Neural cell (in vitro differentiated cells): ENCODE data around the gene UBL3. TPM values are rescaled to one million over a fixed set of nuclear protein-coding genes. Genes with fewer than 3 reads are reported as not detected.
A peak's percentile ranks its signal among the peaks of the same experiment; 100 is the strongest.

Experiments used
- H2AFZ ChIP-seq: fragments of 200-600, 300-800 bp; sonication (generic), shearing (Covaris generic); 2 replicates; pipeline ENCODE4 v1.6.0; 2014; ENCODE audit warnings: low read depth, mild to moderate bottlenecking, antibody characterized with exemption, low read length, moderate library complexity
- H3F3A ChIP-seq: fragments of 200-600 bp; shearing (Covaris generic); 2 replicates; pipeline ENCODE4 v1.6.1; 2016; ENCODE audit warnings: mild to moderate bottlenecking, moderate library complexity, mixed read lengths, antibody characterized with exemption, low read length; ENCODE audit not compliant: insufficient read depth, poor library complexity, severe bottlenecking
- H3K27ac ChIP-seq: fragments of 200-600, 300-800 bp; sonication (generic), shearing (Covaris generic); 2 replicates; pipeline ENCODE4 v1.5.1; 2014; ENCODE audit warnings: mild to moderate bottlenecking, low read length, moderate library complexity
- H3K27me3 ChIP-seq: fragments of 300-800, 200-600 bp; sonication (generic), shearing (Covaris generic); 2 replicates; pipeline ENCODE4 v1.6.0; 2014; ENCODE audit warnings: mild to moderate bottlenecking, low read depth, low read length, moderate library complexity; ENCODE audit not compliant: insufficient read depth
- H3K36me3 ChIP-seq: fragments of 300-800, 200-600 bp; sonication (generic), shearing (Covaris generic); 2 replicates; pipeline ENCODE4 v1.5.1; 2014; ENCODE audit warnings: mild to moderate bottlenecking, antibody characterized with exemption, low read length, moderate library complexity; ENCODE audit not compliant: insufficient read depth
- H3K4me2 ChIP-seq: fragments of 300-800, 200-600 bp; sonication (generic), shearing (Covaris generic); 2 replicates; pipeline ENCODE4 v1.6.0; 2014; ENCODE audit warnings: mild to moderate bottlenecking, low read length
- H3K4me3 ChIP-seq: fragments of 300-800, 200-600 bp; sonication (generic), shearing (Covaris generic); 2 replicates; pipeline ENCODE4 v1.5.1; 2014; ENCODE audit warnings: mild to moderate bottlenecking, low read length, moderate library complexity
- H3K79me2 ChIP-seq: fragments of 200-600 bp; shearing (Covaris generic); replicated peaks from 2 replicates; pipeline ENCODE4 v1.6.0; 2014; ENCODE audit warnings: mild to moderate bottlenecking, low read length, moderate library complexity; ENCODE audit not compliant: insufficient read depth
- H3K9ac ChIP-seq: fragments of 300-800, 200-600 bp; sonication (generic), shearing (Covaris generic); 2 replicates; pipeline ENCODE4 v1.6.1; 2016; ENCODE audit warnings: mild to moderate bottlenecking, low read length, mixed read lengths
- H3K9me2 ChIP-seq: fragments of 200-600 bp; shearing (Covaris generic); 2 replicates; pipeline ENCODE4 v1.6.1; 2016; ENCODE audit warnings: mild to moderate bottlenecking, low read length, mixed read lengths; ENCODE audit not compliant: insufficient read depth
- H3K9me3 ChIP-seq: fragments of 200-600, 300-800 bp; sonication (generic), shearing (Covaris generic); 2 replicates; pipeline ENCODE4 v1.6.1; 2016; ENCODE audit warnings: mild to moderate bottlenecking, mixed run types, low read length, moderate library complexity, mixed read lengths
- H4K20me1 ChIP-seq: fragments of 200-600 bp; shearing (Covaris generic); 2 replicates; pipeline ENCODE4 v1.6.1; 2016; ENCODE audit warnings: mild to moderate bottlenecking, mixed run types; ENCODE audit not compliant: insufficient read depth
- EP300 ChIP-seq: fragments of 450-650 bp; conservative IDR thresholded peaks from 2 replicates; pipeline ENCODE4 v1.6.1; 2014; ENCODE audit warnings: antibody characterized with exemption, mild to moderate bottlenecking, moderate library complexity; ENCODE audit not compliant: poor library complexity, severe bottlenecking
- EZH2 ChIP-seq: fragments of 200-600, 300-800 bp; shearing (Covaris generic), sonication (generic); IDR thresholded peaks from 2 replicates; pipeline ENCODE4 v1.6.1; 2014; ENCODE audit warnings: antibody characterized with exemption, low read length, borderline replicate concordance, mild to moderate bottlenecking; ENCODE audit not compliant: insufficient read depth, poor library complexity, severe bottlenecking
- MXI1 ChIP-seq: fragments of 450-650 bp; conservative IDR thresholded peaks from 2 replicates; pipeline ENCODE4 v1.6.1; 2014; ENCODE audit warnings: antibody characterized with exemption, mild to moderate bottlenecking; ENCODE audit not compliant: poor library complexity, severe bottlenecking
- POLR2AphosphoS5 ChIP-seq: IDR thresholded peaks from 2 replicates; pipeline ENCODE4 v1.6.1; 2012
- RAD21 ChIP-seq: fragments of 450-650 bp; conservative IDR thresholded peaks from 2 replicates; pipeline ENCODE4 v1.6.1; 2014; ENCODE audit warnings: antibody characterized with exemption, mild to moderate bottlenecking, moderate library complexity
- REST ChIP-seq: IDR thresholded peaks from 2 replicates; pipeline ENCODE4 v1.6.1; 2012; ENCODE audit warnings: borderline replicate concordance
- SMC3 ChIP-seq: fragments of 450-650 bp; conservative IDR thresholded peaks from 2 replicates; pipeline ENCODE4 v1.6.1; 2014; ENCODE audit warnings: antibody characterized with exemption, mild to moderate bottlenecking, moderate library complexity; ENCODE audit not compliant: poor library complexity
- TAF1 ChIP-seq: IDR thresholded peaks from 2 replicates; pipeline ENCODE4 v1.6.1; 2012; ENCODE audit warnings: low read depth
- polyA plus RNA-seq: library from polyadenylated mRNA; depleted of rRNA; stranded (reverse); fragments of >200 nt; gene quantifications from 2 replicates; pipeline ENCODE4 v1.2.3, GENCODE V29; 2014
- TF ChIP-seq, protein P1 (sequence below): fragments of 450-650 bp; IDR thresholded peaks from 2 replicates; pipeline ENCODE4 v1.5.1; 2014; ENCODE audit warnings: antibody characterized with exemption, mild to moderate bottlenecking, moderate library complexity; ENCODE audit not compliant: poor library complexity, severe bottlenecking

The UBL3 gene
- polyA plus RNA-seq, 1 donor from 2014 or later = 35.8 TPM

- Histone ChIP-seq H3K4me3 (peak overlapping the region; percentile 82), H3K9ac (peak overlapping the region; percentile 27), H3K27ac (peak overlapping the region; percentile 56), H4K20me1 (no peaks in the 10 kb centered on the region), H3K36me3 (no peaks in the 10 kb centered on the region), H3K9me3 (no peaks in the 10 kb centered on the region), H3K4me2 (peak overlapping the region; percentile 87), H3K27me3 (no peaks in the 10 kb centered on the region), H3K79me2 (peaks cover 73% of the 10 kb centered on the region), H2AFZ (no peak overlapping the region), H3K9me2 (no peaks in the 10 kb centered on the region), H3F3A (peaks cover 4% of the 10 kb centered on the region)
- TF ChIP-seq SMC3 = no peak
- no peak for TF ChIP-seq TAF1
- TF ChIP-seq POLR2AphosphoS5 = no peak
- TF ChIP-seq, protein P1, sequence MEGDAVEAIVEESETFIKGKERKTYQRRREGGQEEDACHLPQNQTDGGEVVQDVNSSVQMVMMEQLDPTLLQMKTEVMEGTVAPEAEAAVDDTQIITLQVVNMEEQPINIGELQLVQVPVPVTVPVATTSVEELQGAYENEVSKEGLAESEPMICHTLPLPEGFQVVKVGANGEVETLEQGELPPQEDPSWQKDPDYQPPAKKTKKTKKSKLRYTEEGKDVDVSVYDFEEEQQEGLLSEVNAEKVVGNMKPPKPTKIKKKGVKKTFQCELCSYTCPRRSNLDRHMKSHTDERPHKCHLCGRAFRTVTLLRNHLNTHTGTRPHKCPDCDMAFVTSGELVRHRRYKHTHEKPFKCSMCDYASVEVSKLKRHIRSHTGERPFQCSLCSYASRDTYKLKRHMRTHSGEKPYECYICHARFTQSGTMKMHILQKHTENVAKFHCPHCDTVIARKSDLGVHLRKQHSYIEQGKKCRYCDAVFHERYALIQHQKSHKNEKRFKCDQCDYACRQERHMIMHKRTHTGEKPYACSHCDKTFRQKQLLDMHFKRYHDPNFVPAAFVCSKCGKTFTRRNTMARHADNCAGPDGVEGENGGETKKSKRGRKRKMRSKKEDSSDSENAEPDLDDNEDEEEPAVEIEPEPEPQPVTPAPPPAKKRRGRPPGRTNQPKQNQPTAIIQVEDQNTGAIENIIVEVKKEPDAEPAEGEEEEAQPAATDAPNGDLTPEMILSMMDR = no peak
- TF ChIP-seq MXI1 = no peak
- TF ChIP-seq REST = no peak
- TF ChIP-seq RAD21 = no peak
Measured at GRCh38 chr13:29846475-29847256, 3.8 kb downstream of the UBL3 start.

- no peak for TF ChIP-seq EZH2
- no peak for TF ChIP-seq TAF1
- no peak for TF ChIP-seq POLR2AphosphoS5
- TF ChIP-seq, protein P1 = peak; percentile 53
- TF ChIP-seq SMC3 = peak; percentile 70
- peak; percentile 60 for TF ChIP-seq RAD21
- no peak for TF ChIP-seq EP300
- TF ChIP-seq REST = no peak
- TF ChIP-seq MXI1 = no peak
- Histone ChIP-seq H3K27ac (no peak overlapping the region), H3K4me3 (peak overlapping the region; percentile 82), H3K9me2 (no peaks in the 10 kb centered on the region), H3K9me3 (no peaks in the 10 kb centered on the region), H2AFZ (no peak overlapping the region), H3K4me2 (peak overlapping the region; percentile 87), H3K79me2 (peaks cover 85% of the 10 kb centered on the region), H3K9ac (no peak overlapping the region), H3K27me3 (no peaks in the 10 kb centered on the region), H3K36me3 (no peaks in the 10 kb centered on the region), H3F3A (peaks cover 4% of the 10 kb centered on the region), H4K20me1 (no peaks in the 10 kb centered on the region)
Measured at GRCh38 chr13:29845440-29846056, 4.9 kb downstream of the UBL3 start.
